Osteoblast (primary cell): ENCODE measurements around the gene THSD7A. TPM values are rescaled to one million over a fixed set of nuclear protein-coding genes. Genes with fewer than 3 reads are reported as not detected.

ENCODE experiments used
- DNase-seq: peaks from one replicate; pipeline ENCODE4 v3.0.0; 2011; ENCODE audit warnings: low spot score, mixed read lengths; ENCODE audit not compliant: insufficient read length; ENCODE audit errors: missing footprints
- H2AFZ ChIP-seq: 2 replicates; pipeline ENCODE4 v1.6.0; 2011; ENCODE audit warnings: mild to moderate bottlenecking, low read length
- H3K27ac ChIP-seq: 2 replicates; pipeline ENCODE4 v1.5.1; 2011; ENCODE audit warnings: mild to moderate bottlenecking, low read depth, low read length, moderate library complexity
- H3K27me3 ChIP-seq: 2 replicates; pipeline ENCODE4 v1.6.0; 2012; ENCODE audit warnings: mild to moderate bottlenecking, control low read depth, inconsistent platforms, low read length, moderate library complexity; ENCODE audit not compliant: insufficient read depth
- H3K36me3 ChIP-seq: 2 replicates; pipeline ENCODE4 v1.5.1; 2011; ENCODE audit warnings: mild to moderate bottlenecking, low read length, control low read depth, moderate library complexity; ENCODE audit not compliant: insufficient read depth
- H3K4me1 ChIP-seq: 2 replicates; pipeline ENCODE4 v1.5.1; 2011; ENCODE audit warnings: mild to moderate bottlenecking, low read length, control low read depth, moderate library complexity; ENCODE audit not compliant: insufficient read depth
- H3K4me2 ChIP-seq: 2 replicates; pipeline ENCODE4 v1.6.0; 2011; ENCODE audit warnings: mild to moderate bottlenecking, low read length; ENCODE audit not compliant: insufficient read depth
- H3K4me3 ChIP-seq: fragments of 200-600 bp; sonication (generic); 3 replicates; pipeline ENCODE4 v1.5.1; 2012; ENCODE audit warnings: mild to moderate bottlenecking, low read length, inconsistent platforms; ENCODE audit not compliant: insufficient read depth
- H3K79me2 ChIP-seq: 2 replicates; pipeline ENCODE4 v1.6.0; 2012; ENCODE audit warnings: mild to moderate bottlenecking, low read length, control low read depth, inconsistent platforms; ENCODE audit not compliant: insufficient read depth
- H3K9me3 ChIP-seq: 2 replicates; pipeline ENCODE4 v1.5.1; 2011; ENCODE audit warnings: low read depth, low read length, control low read depth
- H4K20me1 ChIP-seq: 2 replicates; pipeline ENCODE4 v1.6.0; 2012; ENCODE audit warnings: mild to moderate bottlenecking, low read length, control low read depth; ENCODE audit not compliant: insufficient read depth
- CTCF ChIP-seq: IDR thresholded peaks from 2 replicates; pipeline ENCODE4 v1.5.1; 2011; ENCODE audit warnings: mild to moderate bottlenecking, low read depth, low read length, moderate library complexity; ENCODE audit errors: extremely low read depth
- total RNA-seq: library from RNA; depleted of rRNA; stranded (reverse); fragments of >200 nt; gene quantifications from 2 replicates; pipeline ENCODE4 v1.2.3, GENCODE V29; 2012

THSD7A gene
- total RNA-seq, 1 donor: under 0.01 TPM

- no peaks in the 10 kb centered on the region for H3K27me3 ChIP-seq
- H3K27ac ChIP-seq: no peak overlapping the region
- H3K36me3 ChIP-seq: no peaks in the 10 kb centered on the region
- peaks cover 8% of the 10 kb centered on the region for H3K4me1 ChIP-seq
- no peak overlapping the region for H2AFZ ChIP-seq
- H3K79me2 ChIP-seq: no peaks in the 10 kb centered on the region
- H4K20me1 ChIP-seq: no peaks in the 10 kb centered on the region
- H3K4me2 ChIP-seq: no peak overlapping the region
- DNase-seq: no peak
- H3K9me3 ChIP-seq: no peaks in the 10 kb centered on the region
- H3K4me3 ChIP-seq: no peak overlapping the region
- TF ChIP-seq CTCF: no peak
These were observed 124.3 kb downstream of the THSD7A start for GRCh38 chr7:11707606-11708193.

- Histone ChIP-seq H3K4me2 (no peak overlapping the region), H3K36me3 (no peaks in the 10 kb centered on the region), H3K79me2 (no peaks in the 10 kb centered on the region), H3K4me1 (peaks cover 8% of the 10 kb centered on the region), H3K27me3 (no peaks in the 10 kb centered on the region), H3K4me3 (no peak overlapping the region), H3K27ac (no peak overlapping the region), H3K9me3 (no peaks in the 10 kb centered on the region), H2AFZ (no peak overlapping the region), H4K20me1 (no peaks in the 10 kb centered on the region)
- TF ChIP-seq CTCF: no peak
- no peak for DNase-seq
These were observed 125.1 kb downstream of the THSD7A start for GRCh38 chr7:11706666-11707605.

- Histone ChIP-seq H3K27ac (no peak overlapping the region), H3K4me1 (peaks cover 8% of the 10 kb centered on the region), H3K9me3 (no peaks in the 10 kb centered on the region), H2AFZ (no peak overlapping the region), H3K36me3 (no peaks in the 10 kb centered on the region), H3K79me2 (no peaks in the 10 kb centered on the region), H3K27me3 (no peaks in the 10 kb centered on the region), H3K4me2 (no peak overlapping the region), H4K20me1 (no peaks in the 10 kb centered on the region), H3K4me3 (no peak overlapping the region)
- no peak for TF ChIP-seq CTCF
- no peak for DNase-seq
These were observed 128.2 kb downstream of the THSD7A start for GRCh38 chr7:11703829-11704228.

- no peaks in the 10 kb centered on the region for H4K20me1 ChIP-seq
- no peak overlapping the region for H3K4me3 ChIP-seq
- H3K4me2 ChIP-seq: no peak overlapping the region
- no peak for TF ChIP-seq CTCF
- H3K27ac ChIP-seq: no peak overlapping the region
- no peak overlapping the region for H2AFZ ChIP-seq
- H3K27me3 ChIP-seq: no peaks in the 10 kb centered on the region
- no peaks in the 10 kb centered on the region for H3K79me2 ChIP-seq
- no peaks in the 10 kb centered on the region for H3K36me3 ChIP-seq
- H3K9me3 ChIP-seq: no peaks in the 10 kb centered on the region
- DNase-seq: no peak
- H3K4me1 ChIP-seq: peaks cover 8% of the 10 kb centered on the region
These were observed 129.1 kb downstream of the THSD7A start for GRCh38 chr7:11702938-11703337.
